HL-60 (cell line): ENCODE data around the gene FZD4.
"Not testable (repeated sequence)": the region's sequence is repeated elsewhere in the genome, so short reads cannot be mapped to it uniquely, and the experiment has no call there.

Source experiments
- DNase-seq, 2 experiments: peaks; one replicate each; pipeline ENCODE4 v3.0.0-alpha.2; 2010 to 2020; ENCODE audit warnings: low read depth in 1 of 2, low spot score in 1 of 2
- H3K27ac ChIP-seq: fragments of 250-450 bp; sonication (Bioruptor Pico); replicated peaks from 2 replicates; pipeline ENCODE4 v1.5.1; 2020; ENCODE audit warnings: mild to moderate bottlenecking, moderate library complexity
- H3K27me3 ChIP-seq: fragments of 250-450 bp; sonication (Bioruptor Pico); 2 replicates; pipeline ENCODE4 v1.5.1; 2021; ENCODE audit warnings: mild to moderate bottlenecking, moderate library complexity; ENCODE audit not compliant: insufficient read depth, poor library complexity, severe bottlenecking
- H3K4me3 ChIP-seq: replicated peaks from 2 replicates; pipeline ENCODE4 v1.5.1; 2011; ENCODE audit warnings: mild to moderate bottlenecking, control low read depth, low read length; ENCODE audit not compliant: insufficient read depth
- GABPA ChIP-seq: IDR thresholded peaks from 2 replicates; pipeline ENCODE4 v1.6.1; 2012; ENCODE audit warnings: low read depth
- POLR2AphosphoS5 ChIP-seq: IDR thresholded peaks from 2 replicates; pipeline ENCODE4 v1.6.1; 2012; ENCODE audit warnings: low read depth
- SPI1 ChIP-seq: IDR thresholded peaks from 2 replicates; pipeline ENCODE4 v1.6.1; 2012; ENCODE audit warnings: low read depth, mild to moderate bottlenecking, borderline replicate concordance
- TF ChIP-seq, protein P1 (sequence below): IDR thresholded peaks from one replicate; pipeline ENCODE4 v1.5.1; 2011; ENCODE audit warnings: low read length, control low read depth, inconsistent platforms; ENCODE audit not compliant: insufficient read depth
- TF ChIP-seq, protein P2 (sequence below): IDR thresholded peaks from 2 replicates; pipeline ENCODE4 v1.6.1; 2012; ENCODE audit warnings: low read depth; ENCODE audit not compliant: insufficient replicate concordance

Gene FZD4

DNA sequence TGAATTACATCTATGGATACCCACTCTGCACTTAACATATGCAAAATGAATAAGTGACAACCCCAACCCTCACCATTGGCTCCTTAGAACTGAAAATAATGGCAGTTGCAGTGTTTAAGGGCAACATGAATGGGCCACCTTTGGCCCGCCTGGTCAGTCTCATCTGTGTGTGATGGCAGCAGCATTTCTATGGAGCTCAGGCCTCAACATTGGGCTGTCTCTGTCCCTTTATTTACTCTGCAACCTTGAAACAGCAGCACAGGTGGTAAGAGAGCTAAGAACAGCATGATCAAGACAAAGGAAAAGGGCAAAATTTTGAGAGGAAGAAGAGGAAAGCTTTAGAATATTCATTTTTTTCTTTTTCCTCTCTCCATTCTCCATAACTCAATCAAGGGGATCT lies 44.2 kb upstream of the FZD4 start:
- DNase-seq, result no peak
- Histone ChIP-seq H3K27ac (no peak overlapping the region), H3K27me3 (no peaks in the 10 kb centered on the region), H3K4me3 (no peak overlapping the region)
- TF ChIP-seq GABPA, result no peak
- no peak for TF ChIP-seq POLR2AphosphoS5
- TF ChIP-seq SPI1, result no peak
- TF ChIP-seq, protein P1, sequence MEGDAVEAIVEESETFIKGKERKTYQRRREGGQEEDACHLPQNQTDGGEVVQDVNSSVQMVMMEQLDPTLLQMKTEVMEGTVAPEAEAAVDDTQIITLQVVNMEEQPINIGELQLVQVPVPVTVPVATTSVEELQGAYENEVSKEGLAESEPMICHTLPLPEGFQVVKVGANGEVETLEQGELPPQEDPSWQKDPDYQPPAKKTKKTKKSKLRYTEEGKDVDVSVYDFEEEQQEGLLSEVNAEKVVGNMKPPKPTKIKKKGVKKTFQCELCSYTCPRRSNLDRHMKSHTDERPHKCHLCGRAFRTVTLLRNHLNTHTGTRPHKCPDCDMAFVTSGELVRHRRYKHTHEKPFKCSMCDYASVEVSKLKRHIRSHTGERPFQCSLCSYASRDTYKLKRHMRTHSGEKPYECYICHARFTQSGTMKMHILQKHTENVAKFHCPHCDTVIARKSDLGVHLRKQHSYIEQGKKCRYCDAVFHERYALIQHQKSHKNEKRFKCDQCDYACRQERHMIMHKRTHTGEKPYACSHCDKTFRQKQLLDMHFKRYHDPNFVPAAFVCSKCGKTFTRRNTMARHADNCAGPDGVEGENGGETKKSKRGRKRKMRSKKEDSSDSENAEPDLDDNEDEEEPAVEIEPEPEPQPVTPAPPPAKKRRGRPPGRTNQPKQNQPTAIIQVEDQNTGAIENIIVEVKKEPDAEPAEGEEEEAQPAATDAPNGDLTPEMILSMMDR, result no peak
- TF ChIP-seq, protein P2, sequence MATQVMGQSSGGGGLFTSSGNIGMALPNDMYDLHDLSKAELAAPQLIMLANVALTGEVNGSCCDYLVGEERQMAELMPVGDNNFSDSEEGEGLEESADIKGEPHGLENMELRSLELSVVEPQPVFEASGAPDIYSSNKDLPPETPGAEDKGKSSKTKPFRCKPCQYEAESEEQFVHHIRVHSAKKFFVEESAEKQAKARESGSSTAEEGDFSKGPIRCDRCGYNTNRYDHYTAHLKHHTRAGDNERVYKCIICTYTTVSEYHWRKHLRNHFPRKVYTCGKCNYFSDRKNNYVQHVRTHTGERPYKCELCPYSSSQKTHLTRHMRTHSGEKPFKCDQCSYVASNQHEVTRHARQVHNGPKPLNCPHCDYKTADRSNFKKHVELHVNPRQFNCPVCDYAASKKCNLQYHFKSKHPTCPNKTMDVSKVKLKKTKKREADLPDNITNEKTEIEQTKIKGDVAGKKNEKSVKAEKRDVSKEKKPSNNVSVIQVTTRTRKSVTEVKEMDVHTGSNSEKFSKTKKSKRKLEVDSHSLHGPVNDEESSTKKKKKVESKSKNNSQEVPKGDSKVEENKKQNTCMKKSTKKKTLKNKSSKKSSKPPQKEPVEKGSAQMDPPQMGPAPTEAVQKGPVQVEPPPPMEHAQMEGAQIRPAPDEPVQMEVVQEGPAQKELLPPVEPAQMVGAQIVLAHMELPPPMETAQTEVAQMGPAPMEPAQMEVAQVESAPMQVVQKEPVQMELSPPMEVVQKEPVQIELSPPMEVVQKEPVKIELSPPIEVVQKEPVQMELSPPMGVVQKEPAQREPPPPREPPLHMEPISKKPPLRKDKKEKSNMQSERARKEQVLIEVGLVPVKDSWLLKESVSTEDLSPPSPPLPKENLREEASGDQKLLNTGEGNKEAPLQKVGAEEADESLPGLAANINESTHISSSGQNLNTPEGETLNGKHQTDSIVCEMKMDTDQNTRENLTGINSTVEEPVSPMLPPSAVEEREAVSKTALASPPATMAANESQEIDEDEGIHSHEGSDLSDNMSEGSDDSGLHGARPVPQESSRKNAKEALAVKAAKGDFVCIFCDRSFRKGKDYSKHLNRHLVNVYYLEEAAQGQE, result no peak

DNA sequence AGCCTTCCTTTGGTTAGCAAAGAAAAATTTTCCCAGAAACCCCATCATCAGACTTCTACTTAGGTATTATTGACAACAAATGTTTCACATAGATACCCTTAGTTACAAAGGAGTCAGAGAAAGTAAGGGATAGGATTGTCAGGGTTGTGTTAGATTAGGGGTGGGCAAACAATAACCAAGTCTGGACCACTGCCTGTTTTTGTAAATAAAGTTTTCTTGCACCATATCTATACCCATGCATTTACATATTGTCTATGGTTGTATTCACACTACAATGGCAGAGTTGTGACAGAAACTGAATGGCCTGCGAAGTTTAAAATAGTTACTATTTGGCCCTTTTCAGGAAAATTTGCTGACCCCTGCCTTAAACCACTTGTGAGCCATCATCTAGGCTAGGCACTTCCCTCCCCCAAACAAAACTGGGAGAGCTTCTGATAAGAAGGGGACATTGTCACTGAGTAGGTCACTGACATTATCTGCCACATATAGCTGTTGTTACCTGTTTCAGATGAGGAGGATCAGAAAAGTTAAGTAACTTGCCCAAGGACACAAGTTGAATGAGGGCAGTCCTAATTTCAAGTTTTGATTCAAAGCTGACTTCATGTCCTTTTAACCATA lies 41.9 kb upstream of the FZD4 start:
- no peak for TF ChIP-seq SPI1
- TF ChIP-seq, protein P1, result no peak
- TF ChIP-seq POLR2AphosphoS5, result no peak
- TF ChIP-seq, protein P2, result no peak
- no peak for TF ChIP-seq GABPA
- no peaks in the 10 kb centered on the region for H3K27me3 ChIP-seq
- no peak overlapping the region for H3K27ac ChIP-seq
- no peak for DNase-seq
- H3K4me3 ChIP-seq, result no peak overlapping the region

DNA sequence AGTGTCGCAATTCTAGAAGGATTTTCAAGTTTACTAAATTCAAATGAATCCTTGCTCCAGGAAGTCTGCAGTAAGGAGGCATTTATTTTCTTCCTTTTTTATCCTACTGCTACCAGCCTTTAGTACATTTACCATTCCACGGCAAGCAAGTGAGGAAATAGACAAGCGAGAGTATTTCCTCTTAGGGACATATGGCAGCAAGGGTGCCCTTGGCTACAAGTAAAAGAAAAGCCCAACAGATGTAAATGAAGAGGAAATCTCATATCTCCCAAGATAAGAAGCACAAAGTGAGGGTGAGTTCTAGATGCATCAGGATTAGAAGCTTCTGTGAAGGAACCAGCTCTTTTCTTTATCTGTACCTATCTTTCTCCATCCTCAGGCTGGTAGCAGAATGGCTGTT lies 37.8 kb upstream of the FZD4 start:
- TF ChIP-seq, protein P2, result no peak
- TF ChIP-seq POLR2AphosphoS5 (no peak), GABPA (no peak), SPI1 (no peak)
- TF ChIP-seq, protein P1, result no peak
- no peak for DNase-seq
- H3K27ac ChIP-seq, result no peak overlapping the region

DNA sequence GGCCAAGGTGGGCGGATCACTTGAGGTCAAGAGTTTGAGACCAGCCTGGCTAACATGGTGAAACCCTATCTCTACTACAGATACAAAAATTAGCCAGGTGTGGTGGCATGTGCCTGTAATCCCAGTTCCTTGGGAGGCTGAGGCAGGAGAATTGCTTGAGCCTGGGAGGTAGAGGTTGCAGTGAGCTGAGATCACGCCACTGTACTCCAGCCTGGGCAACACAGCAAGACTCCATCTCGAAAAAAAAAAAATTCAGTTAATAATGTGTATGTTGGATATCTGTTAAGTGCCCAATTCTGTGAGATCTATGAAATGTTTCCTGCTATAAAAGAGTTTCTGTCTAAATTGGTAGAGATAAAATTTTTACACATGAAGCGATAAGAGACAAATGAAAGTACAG lies 37.1 kb upstream of the FZD4 start:
- H3K27ac ChIP-seq, H3K4me3 ChIP-seq, DNase-seq, H3K27me3 ChIP-seq: not testable (repeated sequence)

More for the DNA sequence above, 37.8 kb upstream of the FZD4 start:
- Histone ChIP-seq H3K4me3 (no peak overlapping the region), H3K27me3 (no peaks in the 10 kb centered on the region)
